Body of pancreas (tissue), 4 donors: ENCODE data around the gene FBXO28.

ENCODE experiments used
- CTCF ChIP-seq, 7 experiments: fragments of 450-650 bp in 4 of 7; fragments of 200-600 bp in 3 of 7; sonication (generic) in 3 of 7; IDR thresholded peaks; one replicate each; pipeline ENCODE4 v1.5.1; 2016 to 2019; ENCODE audit warnings: antibody characterized with exemption in 7 of 7
- POLR2A ChIP-seq, 3 donors: fragments of 450-650 bp; IDR thresholded peaks; one replicate each; pipeline ENCODE4 v1.6.1; 2016; ENCODE audit warnings: antibody characterized with exemption in 3 of 3, mild to moderate bottlenecking in 2 of 3

GRCh38 chr1:224095339-224095738 lies 18.6 kb upstream of the FBXO28 start:
- TF ChIP-seq CTCF (IDR thresholded peaks at IDR 0.05), result no peak
- no peak for TF ChIP-seq POLR2A (IDR thresholded peaks at IDR 0.05)
